Measurements from ENCODE around the gene PCARE.

PCARE gene

DNA sequence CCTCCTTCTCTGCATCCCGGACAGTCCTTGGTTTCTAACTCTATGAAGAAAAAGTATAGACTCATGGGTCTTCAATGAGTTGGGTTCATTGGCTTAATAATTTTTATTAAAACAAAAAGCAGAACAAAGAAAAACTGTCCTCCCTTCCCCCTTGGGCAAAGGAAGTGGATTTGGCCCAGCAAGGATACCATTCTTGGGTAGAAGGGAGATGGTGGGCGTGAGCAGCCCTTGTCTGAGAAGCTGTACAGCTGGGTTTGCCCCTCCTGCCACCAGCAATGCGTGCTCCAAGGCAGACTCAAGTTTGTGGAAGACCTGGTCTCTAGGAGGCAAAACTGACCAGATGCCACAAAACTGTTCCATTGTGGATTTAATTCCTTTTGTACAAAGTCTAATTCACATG, 12.7 kb downstream of the PCARE start:
- peak; percentile 13 to 20 for DNase-seq

DNA sequence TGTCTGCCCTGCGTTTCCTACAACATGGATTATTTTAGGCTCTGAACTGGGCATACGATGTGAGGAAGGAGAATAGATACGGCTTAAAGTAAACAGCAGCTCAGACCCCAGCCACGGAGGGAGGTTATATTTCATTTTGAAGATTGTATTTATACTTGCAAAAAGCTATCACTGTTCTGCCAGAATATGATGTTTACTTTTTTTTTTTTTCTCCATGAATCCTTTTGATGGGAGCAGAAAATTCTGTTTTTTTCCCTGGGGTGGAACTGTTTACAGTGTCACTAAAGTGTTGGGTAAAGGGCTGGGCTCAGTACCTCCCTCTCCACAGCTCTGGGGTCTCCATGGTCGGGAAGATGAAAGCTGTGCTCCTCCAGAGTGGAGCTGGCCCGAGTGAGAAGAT, 13.1 kb downstream of the PCARE start:
- no peak for DNase-seq

DNA sequence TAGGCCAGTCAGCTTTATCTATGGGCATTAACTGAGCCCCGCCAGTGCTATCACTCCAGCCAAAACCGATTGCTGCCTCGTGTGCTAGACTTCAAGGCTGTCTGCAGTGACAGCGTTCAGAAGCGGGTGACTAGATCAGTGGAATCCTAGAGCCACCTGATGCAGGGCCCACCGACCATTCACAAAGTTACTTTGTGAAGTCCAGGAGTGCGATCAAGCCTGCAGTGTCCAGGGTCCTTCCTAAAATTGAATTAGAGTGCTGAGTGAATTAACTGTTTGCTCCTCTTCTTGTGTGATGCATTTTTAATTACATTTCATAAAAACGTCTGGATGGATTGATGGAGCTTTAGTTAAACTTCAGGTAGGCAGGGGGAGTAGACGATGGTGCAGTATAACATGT, 13.9 kb downstream of the PCARE start:
- DNase-seq, result no peak

DNA sequence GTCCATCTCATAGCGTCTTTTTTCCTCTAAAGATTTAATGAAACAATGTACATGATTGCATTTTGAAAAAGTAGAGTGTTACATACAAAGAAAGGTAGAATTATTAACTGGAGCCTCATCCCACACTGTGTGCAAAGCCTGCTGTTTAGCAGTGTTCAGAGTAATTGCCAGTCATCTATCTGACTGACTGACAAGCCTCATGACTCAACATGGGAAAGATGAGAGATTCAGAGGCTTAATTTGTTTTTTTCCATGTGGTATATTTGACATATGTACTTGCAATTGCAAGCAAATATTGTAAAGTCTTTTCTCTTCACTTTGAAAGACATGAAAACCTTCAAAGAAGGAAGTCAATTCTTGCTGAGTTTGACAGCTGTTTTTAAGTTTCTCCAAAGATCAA, 14.7 kb downstream of the PCARE start:
- no peak for DNase-seq

DNA sequence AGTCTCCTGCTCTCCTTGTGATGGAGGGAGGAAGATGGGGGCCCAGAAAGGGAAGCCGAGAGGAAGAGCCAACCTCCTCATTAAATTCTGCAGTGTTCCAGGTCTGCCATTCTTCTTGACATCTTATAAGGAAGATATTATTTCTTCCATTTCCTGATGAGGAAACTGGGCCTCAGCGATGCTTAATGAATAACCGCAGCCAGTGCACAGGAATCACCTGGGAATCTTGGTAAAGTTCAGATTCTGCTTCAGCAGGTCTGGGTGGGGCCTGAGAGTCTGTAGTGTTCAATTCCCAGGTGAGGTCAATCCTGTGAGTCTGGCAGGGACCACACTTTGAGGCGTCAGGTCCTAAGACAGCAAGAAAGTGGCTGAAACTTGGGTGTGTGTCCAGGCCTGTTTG, 17.3 kb downstream of the PCARE start:
- DNase-seq, result no peak

DNA sequence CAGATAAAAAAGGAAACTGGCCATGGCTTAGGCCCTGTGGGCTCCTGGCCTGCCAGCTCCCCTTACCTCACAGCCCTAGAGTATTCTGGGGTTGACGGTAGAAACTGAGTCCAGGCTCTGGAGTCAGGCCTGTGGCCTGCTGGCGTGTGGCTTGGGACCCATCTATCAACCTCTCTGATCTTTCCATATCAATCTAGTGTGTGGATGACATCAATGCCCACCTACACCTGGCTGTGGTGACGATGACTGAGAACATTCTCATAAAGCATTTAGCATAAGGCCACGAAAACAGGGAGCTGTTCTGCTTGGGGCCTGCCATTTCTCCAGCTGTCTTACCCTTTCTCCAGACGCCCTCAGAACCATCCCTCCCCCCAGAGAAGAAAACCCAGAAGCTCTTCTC, 17.9 kb downstream of the PCARE start:
- DNase-seq, result no peak

DNA sequence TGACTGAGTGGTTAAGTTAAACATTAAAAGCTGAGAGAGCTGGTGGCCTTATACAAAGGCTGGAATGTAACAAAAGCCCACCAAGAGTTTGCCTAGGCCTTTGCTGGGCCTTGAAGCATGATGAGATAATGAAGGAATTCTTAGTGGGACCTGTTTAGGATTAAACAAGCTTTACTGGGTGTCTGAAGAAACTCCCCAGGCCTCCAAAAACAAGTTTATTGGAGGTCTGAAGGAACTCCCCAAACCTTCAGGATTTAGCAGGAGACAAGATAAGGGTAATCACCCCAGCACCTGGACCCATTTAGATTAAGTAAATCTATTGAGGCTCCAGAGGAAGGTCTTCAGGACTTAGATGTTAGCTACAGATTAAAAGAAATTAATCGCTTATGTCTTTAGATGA, 18.7 kb downstream of the PCARE start:
- no peak for DNase-seq

DNA sequence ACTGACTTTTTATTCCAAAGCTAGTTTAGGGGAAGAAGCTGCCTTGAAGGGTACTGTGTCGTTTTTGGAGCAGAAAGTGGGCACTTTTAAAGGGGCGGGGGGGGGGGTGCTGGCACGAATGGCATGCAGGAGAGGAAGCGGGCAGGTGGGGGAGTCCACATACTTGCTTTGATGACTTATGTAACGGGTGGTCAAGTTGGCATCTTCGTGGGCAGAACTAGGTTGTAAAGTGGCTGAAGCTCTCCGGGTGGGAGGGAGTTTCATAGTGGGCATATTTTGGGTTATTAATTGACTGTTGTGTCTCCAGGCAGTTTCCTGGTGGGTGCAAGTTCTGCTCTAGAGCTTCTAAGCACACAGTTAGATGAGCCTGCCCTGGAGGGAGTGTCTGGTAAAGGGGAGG, 19.9 kb downstream of the PCARE start:
- no peak for DNase-seq

DNA sequence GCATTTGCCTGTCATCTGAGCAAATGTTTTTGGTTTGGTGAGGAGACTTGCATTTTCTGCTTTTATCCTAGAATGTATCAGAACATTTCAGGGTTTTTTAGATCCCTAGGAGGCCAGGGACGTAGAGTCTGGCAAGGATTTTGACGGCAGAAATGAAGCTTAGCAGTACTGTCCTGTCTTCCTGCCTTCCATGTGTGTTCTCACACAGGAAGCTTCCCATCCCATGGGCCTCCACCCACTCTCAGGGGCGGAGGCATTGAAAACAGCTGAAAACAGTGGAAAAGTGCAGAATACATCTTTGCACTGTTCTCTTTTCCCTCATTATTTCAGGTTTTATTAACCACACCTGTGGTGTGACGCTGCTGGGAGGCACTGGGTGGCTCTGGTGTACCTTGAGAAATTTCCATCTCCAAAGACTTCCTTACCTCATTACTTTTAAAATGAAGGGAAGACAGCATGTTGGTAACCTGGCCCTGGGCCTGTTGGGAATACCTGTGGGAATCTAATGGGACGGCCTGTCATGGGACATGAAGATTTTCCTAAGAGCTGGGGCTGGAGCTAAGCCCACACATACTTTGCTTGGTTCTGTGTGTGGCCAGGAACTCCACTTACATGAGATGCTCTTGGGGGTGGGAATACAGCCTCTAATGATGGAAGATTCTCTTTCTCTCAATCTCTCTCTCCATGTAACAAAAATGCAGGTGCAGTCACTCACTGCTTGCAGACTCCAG, 20.5 kb downstream of the PCARE start:
- no peak for DNase-seq

DNA sequence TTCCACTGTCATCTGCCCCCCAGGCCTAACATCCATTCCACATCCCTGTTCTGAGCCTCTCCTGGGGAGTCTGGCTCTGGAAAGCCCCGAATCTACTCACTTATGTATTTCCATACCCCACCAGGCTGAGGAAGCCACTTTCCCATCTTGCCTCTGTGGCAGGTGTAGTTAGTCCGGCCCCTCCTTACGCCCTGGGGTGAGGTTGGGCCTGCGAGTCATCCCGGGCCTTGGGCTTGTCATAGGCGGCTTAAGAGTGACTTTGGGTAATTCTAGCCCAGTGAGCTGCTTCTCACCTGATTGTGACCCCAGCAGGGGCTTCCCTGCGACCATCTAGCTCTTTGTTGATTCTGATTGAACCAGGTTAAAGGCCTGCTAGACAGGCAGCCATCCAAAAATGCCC, 21.1 kb downstream of the PCARE start:
- DNase-seq, result no peak

DNA sequence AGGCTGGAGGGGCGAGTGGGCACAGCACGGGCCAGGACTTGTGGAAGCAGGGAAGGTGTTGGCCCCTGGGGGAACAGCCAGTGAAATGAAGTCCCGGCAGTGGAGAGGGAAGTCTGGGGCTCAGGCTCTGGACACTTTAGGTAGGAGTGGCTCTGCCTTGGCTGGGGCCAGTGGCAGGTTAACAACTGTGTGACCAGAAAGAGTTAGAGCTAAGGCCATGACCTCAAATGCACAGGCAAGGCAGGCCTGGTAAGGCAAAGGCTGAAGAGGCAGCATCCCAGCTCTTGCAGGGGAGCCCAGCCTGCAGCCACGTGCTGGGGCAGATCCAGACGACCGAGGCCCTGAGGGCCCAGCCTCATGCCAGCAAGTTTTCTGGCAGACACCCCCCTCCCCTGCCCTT, 21.5 kb downstream of the PCARE start:
- DNase-seq, result no peak

DNA sequence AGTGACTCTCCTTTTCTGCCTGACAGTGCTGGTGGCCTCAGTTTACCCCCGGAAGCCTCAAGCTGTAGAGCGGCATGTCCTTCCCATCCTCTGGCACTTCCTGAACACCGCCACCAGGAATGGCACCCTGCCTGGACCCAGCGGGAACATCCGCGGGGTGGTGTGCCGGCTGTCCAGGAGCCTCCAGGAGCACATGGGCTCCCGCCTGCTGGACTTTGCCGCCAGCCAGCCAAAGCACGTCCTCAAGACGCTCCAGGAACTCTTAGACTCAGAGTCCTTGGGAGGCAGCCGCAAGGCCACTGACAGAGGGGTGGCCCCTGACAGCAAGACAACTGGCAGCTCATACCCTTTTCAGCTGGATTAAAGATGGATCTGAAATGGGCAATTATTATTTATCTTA, 22.6 kb downstream of the PCARE start:
- no peak for DNase-seq

DNA sequence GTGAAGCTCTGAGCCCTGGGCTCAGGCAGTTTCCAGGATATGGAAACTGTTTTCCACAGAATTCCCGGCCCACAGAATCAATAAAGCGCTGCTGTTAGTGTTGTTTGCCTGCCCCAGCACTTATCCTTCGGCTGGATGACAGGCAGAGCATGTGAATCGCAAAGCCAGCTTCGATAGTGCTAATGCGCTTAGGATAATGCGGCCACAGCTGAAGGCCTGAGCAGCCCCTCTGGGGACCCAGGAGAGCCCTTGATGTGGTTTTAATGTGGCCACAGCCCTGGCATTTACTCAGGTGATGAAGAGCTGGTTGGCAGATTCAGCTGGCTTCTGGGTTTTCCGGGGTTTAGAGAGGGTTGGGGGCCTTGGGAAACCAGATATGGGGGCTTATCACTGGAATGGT, 23.7 kb downstream of the PCARE start:
- no peak for DNase-seq

DNA sequence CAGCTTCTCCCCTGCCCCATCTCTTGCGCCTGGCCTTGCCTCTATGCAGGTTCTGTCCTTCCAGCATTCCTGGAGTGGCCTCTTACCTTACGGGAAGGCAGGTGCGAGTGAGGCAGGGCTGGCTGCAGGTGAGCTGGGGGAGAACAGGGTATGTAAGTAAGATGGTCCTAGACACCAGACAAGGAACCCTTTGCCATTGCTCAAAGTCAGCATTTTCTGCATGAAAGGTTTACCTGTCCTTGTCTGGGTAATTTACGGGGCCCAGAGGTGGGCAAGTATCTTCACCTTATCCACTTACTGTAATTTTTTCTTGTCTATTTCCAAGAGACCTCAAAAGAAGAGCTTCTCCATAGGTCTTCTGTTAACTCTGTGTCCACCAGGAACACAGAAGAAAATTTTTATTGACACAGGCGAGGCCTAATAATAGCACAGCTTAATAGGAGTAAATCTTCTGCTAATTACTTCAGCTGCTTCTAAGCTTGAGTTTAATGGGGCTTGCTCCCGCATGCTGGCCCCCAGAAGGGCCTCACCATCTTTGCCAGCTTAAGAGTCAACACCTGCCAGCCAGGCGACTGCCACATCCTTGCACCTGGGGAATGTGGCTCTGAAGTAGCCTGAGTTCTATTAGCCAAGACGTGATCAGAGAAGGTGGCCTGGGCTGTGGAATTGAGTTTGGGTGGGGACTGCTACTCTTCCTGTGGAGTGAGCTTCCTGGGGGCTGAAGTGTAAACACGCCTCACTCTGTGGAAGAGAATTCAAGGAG, 27.1 kb downstream of the PCARE start:
- DNase-seq, result no peak

DNA sequence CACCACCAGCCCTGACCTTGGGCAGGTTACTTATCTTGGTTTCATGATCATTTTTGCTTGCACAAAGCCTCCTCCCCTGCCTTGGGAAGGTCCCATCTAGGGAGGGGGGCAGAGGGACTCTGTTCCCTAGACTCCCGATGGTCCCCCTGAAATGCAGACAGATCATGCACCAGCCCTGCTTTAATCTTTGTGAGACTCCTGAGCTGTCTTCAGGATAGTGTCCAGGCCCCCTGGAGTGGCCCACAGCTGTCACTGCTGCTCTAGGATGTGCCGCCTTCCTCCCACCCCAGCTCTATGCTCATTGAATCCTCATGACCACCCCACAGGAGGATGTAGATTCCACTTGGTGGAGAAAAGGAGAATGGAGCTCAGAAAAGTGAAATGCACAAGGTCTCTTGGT, 28.0 kb downstream of the PCARE start:
- DNase-seq, result no peak

DNA sequence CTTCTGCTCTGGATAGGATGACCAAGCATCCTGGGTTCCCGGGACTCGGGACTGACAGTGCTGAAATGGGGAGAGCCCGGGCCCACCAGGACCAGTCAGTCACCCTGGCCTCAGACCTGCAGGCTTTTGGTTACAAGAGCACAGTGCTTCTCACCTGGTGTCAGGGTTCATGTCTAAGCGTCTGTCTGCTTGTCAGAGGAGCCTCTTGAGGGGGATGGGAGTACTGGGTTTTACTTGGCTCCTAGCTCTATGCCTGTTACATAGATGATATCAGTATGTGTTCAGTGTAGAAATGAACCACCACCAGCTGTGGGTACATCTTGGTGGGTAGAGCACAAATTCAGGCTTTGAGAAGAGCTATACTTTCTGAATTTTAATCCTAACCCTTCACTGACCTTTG, 29.9 kb downstream of the PCARE start:
- DNase-seq, result no peak

DNA sequence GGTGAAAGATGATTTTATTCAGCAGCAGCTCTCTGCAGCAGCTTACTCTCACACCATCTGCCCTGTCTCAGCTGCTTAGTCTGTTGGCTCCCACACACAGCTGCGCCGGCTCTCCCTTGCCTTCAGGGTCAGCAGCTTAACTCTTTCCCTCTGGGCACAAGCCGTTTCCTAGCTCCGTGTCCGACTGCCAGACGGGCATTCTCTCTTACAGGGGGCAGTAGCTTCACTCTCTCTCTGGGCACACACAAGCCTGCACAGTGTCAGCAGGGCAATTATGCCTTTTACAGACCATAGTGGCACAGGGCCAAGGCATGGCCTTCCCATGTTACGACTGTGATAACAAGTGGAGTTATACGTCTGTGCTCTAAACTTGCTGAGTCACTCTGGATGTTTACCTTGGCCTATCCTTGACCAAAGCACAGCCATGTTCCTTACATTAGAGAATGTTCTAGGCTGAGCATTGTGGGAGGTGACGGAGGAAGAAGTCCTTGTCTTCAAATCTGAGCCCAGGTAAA, 31.7 kb downstream of the PCARE start:
- DNase-seq, result no peak

DNA sequence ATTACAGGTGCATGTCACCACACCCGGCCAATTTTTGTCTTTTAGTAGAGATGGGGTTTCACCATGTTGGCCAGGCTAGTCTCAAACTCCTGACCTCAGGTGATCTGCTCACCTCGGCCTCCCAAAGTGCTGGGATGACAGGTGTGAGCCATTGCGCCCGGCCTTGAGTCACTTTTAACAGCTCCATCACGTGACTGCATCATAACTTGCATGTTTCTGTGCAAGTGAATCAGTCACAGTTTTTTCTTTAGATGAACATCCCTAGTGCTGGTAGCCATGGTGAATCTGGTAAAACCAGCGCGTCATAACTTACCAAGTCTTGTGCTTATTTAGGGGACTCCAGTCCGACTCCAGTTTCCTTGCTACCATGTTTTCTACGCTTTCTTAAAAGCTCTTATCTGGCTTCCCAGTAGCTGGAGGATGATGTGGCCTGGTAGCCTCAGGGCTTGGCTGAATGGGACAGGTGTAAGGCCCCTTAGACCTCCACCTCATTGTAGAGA, 33.1 kb downstream of the PCARE start:
- DNase-seq, result no peak

DNA sequence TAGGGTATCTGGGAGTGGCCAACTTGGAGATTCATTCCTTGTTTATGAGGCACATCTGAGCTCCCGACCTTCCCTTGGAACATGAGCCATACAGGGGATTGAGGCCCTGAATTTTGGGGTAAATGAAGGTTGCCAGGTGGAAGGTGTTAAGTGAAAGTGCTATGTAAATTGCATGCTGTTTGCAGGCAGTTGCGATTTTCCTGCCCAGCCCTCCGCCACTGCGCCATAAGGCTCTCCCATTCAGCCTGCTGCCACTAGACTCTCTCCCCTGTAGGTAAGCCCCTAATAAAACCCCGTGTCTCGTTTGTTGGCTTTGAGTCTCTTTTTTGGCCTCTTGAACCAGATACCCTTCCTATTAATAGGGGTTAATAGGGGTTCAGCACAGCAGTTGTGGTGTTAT, 33.8 kb downstream of the PCARE start:
- no peak for DNase-seq

DNA sequence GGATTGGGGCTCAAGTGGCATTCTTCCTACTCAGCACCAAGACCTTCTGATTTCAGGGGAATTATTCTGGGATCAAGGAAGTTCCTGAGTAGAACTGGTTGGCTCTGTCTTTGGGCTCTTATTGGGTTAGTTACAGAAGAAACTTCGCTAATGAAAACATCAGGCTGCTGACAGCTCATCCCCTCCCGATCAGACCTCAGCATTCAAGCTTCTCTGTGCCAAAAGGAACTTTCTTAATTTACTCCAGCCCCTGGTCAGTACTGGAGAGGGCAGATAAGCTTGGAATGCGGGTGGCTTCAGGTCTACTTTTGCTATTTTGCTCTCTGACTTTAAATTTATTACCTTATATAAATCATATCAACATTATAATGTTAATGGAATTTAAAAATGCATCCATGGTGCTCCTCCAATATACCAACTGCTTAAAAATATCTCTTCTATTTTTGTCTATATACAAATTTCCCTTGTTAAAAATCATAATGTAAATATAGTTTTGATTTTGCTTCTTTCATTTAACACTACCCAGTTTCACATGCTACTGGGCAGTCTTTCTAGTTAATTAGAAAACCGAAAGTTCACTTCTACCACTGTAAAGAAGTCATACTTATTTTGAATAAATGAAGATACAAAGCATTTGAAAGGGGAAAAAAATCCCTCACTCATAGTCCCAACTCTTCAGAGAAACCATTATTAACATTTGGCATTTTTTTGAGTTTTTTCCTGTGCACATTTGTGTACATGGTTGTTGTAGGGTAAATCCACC, 34.4 kb downstream of the PCARE start:
- no peak for DNase-seq

DNA sequence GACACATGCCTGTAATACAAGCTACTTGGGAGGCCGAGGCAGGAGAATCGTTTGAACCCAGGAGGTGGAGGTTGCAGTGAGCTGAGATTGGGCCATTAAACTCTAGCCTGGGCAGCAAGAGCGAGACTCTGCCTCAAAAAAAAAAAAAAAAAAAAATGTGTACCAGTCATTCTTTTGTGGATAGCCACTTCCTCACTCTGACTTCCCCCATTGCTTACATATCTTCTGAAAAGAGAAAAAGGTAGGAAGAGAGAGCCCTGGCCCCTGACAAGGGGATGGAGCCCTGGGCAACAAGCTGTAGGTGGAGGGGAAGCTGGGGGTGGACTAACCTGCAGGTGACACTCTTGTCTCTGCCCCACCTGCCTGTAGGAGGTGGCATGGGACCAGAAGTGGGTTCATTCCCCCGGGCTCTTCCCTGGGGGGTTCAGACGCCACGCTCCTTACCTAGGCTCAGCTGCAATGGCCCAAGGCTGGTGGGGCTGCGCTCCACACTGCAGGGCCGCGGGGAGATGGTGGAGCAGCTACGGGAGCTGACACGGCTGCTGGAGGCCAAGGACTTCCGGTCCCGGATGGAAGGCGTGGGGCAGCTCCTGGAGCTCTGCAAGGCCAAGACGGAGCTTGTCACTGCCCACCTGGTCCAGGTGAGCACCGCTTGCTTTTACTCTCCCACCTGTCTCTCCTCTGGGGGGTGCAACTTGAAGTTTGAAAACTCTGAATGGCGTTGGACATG, 39.1 kb downstream of the PCARE start:
- peak; percentile 27 to 29 for DNase-seq

DNA sequence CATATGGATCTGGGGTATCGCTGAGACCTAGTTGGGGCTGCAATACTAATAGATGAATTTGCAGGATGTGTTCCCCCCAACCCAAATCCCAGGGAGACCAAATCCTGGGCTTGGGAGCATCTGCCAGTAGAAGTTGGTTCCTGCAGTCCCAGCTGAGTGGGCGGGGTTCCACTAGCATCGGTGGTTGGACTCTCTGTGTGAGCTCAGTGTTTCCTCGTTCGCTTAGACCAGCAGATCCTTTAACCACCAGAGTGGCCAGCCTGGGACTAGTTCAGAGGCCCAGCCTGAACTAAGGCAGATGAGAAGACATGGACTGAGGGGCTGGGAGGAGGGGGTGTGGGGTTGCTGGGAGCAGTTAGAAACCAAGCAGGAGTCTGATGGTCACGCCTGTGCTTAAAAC, 40.7 kb downstream of the PCARE start:
- peak; percentile 40 to 54 for DNase-seq

DNA sequence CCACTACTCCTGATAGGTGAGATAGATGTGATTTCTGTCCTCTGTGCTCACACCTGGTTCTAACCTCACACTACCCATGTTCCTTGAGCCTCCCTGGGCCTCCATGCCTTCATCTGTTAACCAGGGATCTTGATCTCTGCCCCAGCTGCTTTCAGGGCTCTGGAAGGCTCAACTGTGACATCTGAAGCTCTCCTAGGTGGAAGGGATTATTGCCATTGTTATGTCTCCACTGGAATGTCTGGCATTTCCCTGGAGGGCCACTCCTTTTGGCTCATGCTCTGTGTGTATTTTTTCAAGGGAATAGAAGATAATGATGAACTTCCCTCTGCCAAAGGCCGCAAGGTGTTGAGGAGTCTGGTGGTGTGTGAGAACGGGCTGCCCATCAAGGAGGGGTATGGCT, 41.2 kb downstream of the PCARE start:
- DNase-seq, result no peak
